ENCODE results near the gene SLC39A8.
A peak's percentile ranks its signal among the peaks of the same experiment; 100 is the strongest.

Gene SLC39A8

GRCh38 chr4:102339018-102339417 is 6.3 kb downstream of the SLC39A8 start:
- no peak for DNase-seq (ENCODE audit: low spot score)

- DNase-seq (ENCODE audit: low spot score): no peak
Observed at GRCh38 chr4:102338405-102338804, 6.9 kb downstream of the SLC39A8 start.

GRCh38 chr4:102335616-102336015 is 9.7 kb downstream of the SLC39A8 start:
- no peak for DNase-seq (ENCODE audit: low spot score)

- DNase-seq (ENCODE audit: low spot score): no peak
Observed at GRCh38 chr4:102334624-102335023, 10.7 kb downstream of the SLC39A8 start.

- DNase-seq (ENCODE audit: low spot score): no peak
Observed at GRCh38 chr4:102333787-102334186, 11.5 kb downstream of the SLC39A8 start.

GRCh38 chr4:102328045-102328444 is 17.2 kb downstream of the SLC39A8 start:
- DNase-seq (ENCODE audit: low spot score): no peak

- no peak for DNase-seq (ENCODE audit: low spot score)
Observed at GRCh38 chr4:102326951-102327350, 18.3 kb downstream of the SLC39A8 start.

GRCh38 chr4:102324730-102325129 is 20.6 kb downstream of the SLC39A8 start:
- DNase-seq (ENCODE audit: low spot score): no peak

GRCh38 chr4:102322736-102323135 is 22.5 kb downstream of the SLC39A8 start:
- DNase-seq (ENCODE audit: low spot score): no peak

- DNase-seq (ENCODE audit: low spot score): no peak
Observed at GRCh38 chr4:102321260-102321995, 23.9 kb downstream of the SLC39A8 start.

GRCh38 chr4:102319594-102319993 is 25.7 kb downstream of the SLC39A8 start:
- no peak for DNase-seq (ENCODE audit: low spot score)

- no peak for DNase-seq (ENCODE audit: low spot score)
Observed at GRCh38 chr4:102318526-102318925, 26.8 kb downstream of the SLC39A8 start.

GRCh38 chr4:102318105-102318504 is 27.2 kb downstream of the SLC39A8 start:
- peak; percentile 39 for DNase-seq (ENCODE audit: low spot score)

- DNase-seq (ENCODE audit: low spot score): no peak
Observed at GRCh38 chr4:102317459-102317858, 27.8 kb downstream of the SLC39A8 start.

GRCh38 chr4:102316585-102316984 is 28.7 kb downstream of the SLC39A8 start:
- DNase-seq (ENCODE audit: low spot score): no peak

GRCh38 chr4:102315532-102315931 is 29.8 kb downstream of the SLC39A8 start:
- no peak for DNase-seq (ENCODE audit: low spot score)

- no peak for DNase-seq (ENCODE audit: low spot score)
Observed at GRCh38 chr4:102312417-102312816, 32.9 kb downstream of the SLC39A8 start.

GRCh38 chr4:102311912-102312311 is 33.4 kb downstream of the SLC39A8 start:
- no peak for DNase-seq (ENCODE audit: low spot score)

- no peak for DNase-seq (ENCODE audit: low spot score)
Observed at GRCh38 chr4:102311407-102311806, 33.9 kb downstream of the SLC39A8 start.

- no peak for DNase-seq (ENCODE audit: low spot score)
Observed at GRCh38 chr4:102308032-102308799, 37.1 kb downstream of the SLC39A8 start.

- no peak for DNase-seq (ENCODE audit: low spot score)
Observed at GRCh38 chr4:102305666-102306065, 39.6 kb downstream of the SLC39A8 start.

- DNase-seq (ENCODE audit: low spot score): no peak
Observed at GRCh38 chr4:102302762-102303161, 42.5 kb downstream of the SLC39A8 start.

GRCh38 chr4:102301167-102301566 is 44.1 kb downstream of the SLC39A8 start:
- no peak for DNase-seq (ENCODE audit: low spot score)

Measured in cerebellar cortex (tissue), 1 donor.